GM12892 (cell line): ENCODE results near the gene OSBPL10.

ENCODE experiments used
- POLR2A ChIP-seq: IDR thresholded peaks from 2 replicates; pipeline ENCODE4 v1.6.1; 2011; ENCODE audit warnings: low read depth, low read length, control low read depth
- POLR2AphosphoS5 ChIP-seq: IDR thresholded peaks from 2 replicates; pipeline ENCODE4 v1.6.1; 2011; ENCODE audit warnings: low read depth, low read length, control low read depth

DNA sequence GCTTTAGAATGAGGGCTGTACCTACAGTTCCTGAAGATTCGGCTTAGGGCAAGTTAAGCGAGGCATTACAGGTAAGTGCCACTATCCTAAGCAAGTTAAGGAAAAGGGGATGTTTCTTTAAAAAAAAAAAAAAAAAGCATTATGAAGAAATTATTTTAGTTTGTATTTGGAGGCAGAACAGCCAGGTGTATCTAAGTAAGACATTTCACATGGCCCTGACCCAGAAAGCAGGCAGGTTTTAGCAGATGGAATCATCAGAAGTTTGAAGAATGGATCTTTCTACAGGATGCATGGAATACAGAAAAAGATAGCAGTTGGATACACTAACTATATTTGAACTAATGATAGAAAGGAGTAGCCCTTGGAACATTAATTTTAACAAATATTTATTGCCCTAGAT, 105.6 kb downstream of the OSBPL10 start:
- TF ChIP-seq POLR2A (no peak), POLR2AphosphoS5 (no peak)
